ENCODE measurements around the gene EIF3A.

- no peak for TF ChIP-seq CTCF (IDR thresholded peaks at IDR 0.05; ENCODE audit: low read depth, low read length, poor library complexity, severe bottlenecking)
- TF ChIP-seq EZH2phosphoT487 (IDR thresholded peaks at IDR 0.05; ENCODE audit: borderline replicate concordance, low read length) = no peak
These were observed 23.5 kb upstream of the EIF3A start, which contains the start of gene DENND10 for GRCh38 chr10:119103903-119104653.
